Measurements from ENCODE around the gene NAMPT.

DNA sequence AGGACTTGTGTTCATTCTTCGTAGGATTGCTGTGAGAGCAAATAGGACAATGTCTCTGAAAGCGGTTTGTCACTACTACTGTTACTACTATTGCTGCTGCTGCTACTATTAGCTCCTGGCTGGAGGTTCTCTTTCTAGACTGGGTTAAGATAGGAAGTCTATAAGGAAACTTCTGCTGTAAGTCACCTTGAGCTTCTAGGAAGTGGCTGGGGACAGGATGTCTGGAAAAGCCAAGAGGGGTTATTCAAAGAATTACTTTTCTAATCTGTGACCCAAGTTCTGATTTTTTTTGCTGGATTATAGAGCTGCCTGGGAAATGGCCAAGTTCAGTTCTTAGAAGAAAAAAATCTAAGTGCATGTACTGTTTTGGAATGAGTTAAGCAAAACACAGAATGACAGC, 62.2 kb downstream of the NAMPT start:
- TF ChIP-seq POLR2AphosphoS5 (IDR thresholded peaks at IDR 0.05; ENCODE audit: low read depth, low read length) (no peak), POLR2A (IDR thresholded peaks at IDR 0.05; ENCODE audit: low read depth, low read length) (no peak), TAF1 (IDR thresholded peaks at IDR 0.05; ENCODE audit: borderline replicate concordance, low read depth, low read length) (no peak)
